H7 (cell line): ENCODE data around the gene BCOR. TPM values are rescaled to one million over a fixed set of nuclear protein-coding genes. Genes with fewer than 3 reads are reported as not detected.

ENCODE experiments used
- DNase-seq: peaks from one replicate; pipeline ENCODE4 v3.0.0; 2012
- H3K27me3 ChIP-seq: 2 replicates; pipeline ENCODE4 v1.6.0; 2011; ENCODE audit warnings: mild to moderate bottlenecking, low read length; ENCODE audit not compliant: control insufficient read depth, insufficient read depth
- H3K36me3 ChIP-seq: replicated peaks from 2 replicates; pipeline ENCODE4 v1.5.1; 2011; ENCODE audit warnings: low read length; ENCODE audit not compliant: control insufficient read depth, insufficient read depth
- H3K4me3 ChIP-seq: 2 replicates; pipeline ENCODE4 v1.5.1; 2011; ENCODE audit warnings: low read depth, mild to moderate bottlenecking, control low read depth, low read length, moderate library complexity; ENCODE audit not compliant: insufficient read depth
- total RNA-seq: library from RNA; depleted of rRNA; stranded (reverse); fragments of >200 nt; shearing (Covaris generic); gene quantifications from 2 replicates; pipeline ENCODE4 v1.2.3, GENCODE V29; 2014

The BCOR gene
- total RNA-seq, 1 experiment from 2014 or later = 32.5 TPM

DNA sequence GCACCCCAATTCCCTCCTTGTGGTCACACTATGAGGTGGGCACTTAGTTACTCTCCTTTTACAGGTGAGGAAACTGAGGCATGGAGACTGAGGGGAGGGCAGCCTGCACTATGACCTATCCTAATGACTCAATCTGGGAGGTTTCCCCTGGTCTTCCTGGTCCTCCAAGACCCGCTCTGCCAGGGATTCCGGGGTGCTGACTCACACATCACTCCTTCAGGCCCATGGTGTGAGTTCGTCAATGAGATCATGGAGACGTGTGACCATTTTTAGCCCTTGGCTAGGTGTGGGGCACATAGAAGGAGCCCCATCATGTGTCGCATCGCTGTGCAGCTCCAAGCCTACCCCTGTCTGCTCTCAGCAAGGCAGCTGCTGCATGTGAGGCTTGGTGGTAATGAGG lies 32.4 kb upstream of the BCOR start:
- no peak overlapping the region for H3K4me3 ChIP-seq
- H3K27me3 ChIP-seq = no peaks in the 10 kb centered on the region
- no peak for DNase-seq
- no peaks in the 10 kb centered on the region for H3K36me3 ChIP-seq

- Histone ChIP-seq H3K27me3 (no peaks in the 10 kb centered on the region), H3K4me3 (no peak overlapping the region), H3K36me3 (no peaks in the 10 kb centered on the region)
- no peak for DNase-seq
These were observed 29.3 kb upstream of the BCOR start for GRCh38 chrX:40127052-40127451.

DNA sequence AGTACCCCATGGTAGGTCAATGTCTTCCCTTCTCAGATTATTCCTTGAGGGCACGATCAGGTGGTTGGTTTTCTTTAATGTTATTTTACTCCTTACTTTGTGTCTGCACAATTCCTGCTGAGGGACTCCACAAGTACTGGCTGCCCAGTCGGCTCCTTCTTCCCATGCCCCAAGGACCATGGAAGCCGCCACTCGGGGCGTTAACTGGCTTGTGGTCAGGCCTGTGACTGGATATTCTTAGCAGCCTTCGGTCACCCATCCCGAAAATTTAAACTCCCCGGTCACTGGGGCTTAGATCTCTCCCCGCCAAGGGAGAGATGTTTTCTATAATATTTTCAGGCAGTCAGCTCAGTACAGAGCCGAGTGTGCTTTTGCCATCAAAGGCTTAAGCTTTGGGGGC lies 24.7 kb upstream of the BCOR start:
- H3K4me3 ChIP-seq = no peak overlapping the region
- no peak for DNase-seq
- no peaks in the 10 kb centered on the region; the same call in 1 of the 2 replicates for H3K27me3 ChIP-seq
- no peaks in the 10 kb centered on the region for H3K36me3 ChIP-seq

- Histone ChIP-seq H3K36me3 (no peaks in the 10 kb centered on the region), H3K27me3 (no peaks in the 10 kb centered on the region; the same call in 1 of the 2 replicates), H3K4me3 (no peak overlapping the region)
- DNase-seq = no peak
These were observed 23.9 kb upstream of the BCOR start for GRCh38 chrX:40121618-40122017.

DNA sequence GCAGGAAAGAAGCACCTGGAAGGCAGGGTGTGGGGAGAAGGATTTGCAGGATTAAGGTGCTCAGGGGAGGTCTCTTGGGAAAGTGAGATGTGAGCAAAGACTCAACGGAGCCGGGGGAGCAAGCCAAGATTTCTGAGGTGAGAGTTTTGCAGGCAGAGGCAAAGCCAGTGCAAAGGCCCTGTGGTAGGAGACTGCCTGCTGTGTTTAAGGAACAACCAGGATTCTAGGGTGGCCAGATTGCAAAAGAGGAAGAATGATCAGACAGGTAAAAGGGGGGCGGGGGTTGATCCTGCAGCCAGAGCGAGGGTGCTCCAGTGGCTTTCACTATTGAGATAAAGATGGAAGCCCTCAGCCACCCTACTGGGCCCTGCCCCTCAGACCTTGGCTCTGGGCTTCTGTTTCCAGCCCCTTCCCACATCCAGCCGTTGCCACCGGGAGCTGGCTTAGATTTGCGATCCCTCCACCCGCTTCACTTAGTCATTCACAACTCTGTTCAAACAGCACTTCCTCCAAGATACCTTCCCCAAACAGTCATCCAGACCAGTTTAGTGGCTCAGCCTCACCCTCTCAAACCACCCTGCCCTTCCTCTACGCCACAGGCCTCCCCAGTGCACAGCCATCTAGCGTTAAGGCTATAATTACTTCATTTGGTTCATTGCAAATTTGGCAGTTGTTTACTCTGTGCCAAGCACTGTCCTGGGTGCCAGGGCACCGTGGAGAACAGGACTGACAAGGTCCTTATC lies 23.3 kb upstream of the BCOR start:
- no peaks in the 10 kb centered on the region; the same call in 1 of the 2 replicates for H3K27me3 ChIP-seq
- no peaks in the 10 kb centered on the region for H3K36me3 ChIP-seq
- no peak for DNase-seq
- no peak overlapping the region for H3K4me3 ChIP-seq

- no peaks in the 10 kb centered on the region for H3K36me3 ChIP-seq
- no peak for DNase-seq
- H3K4me3 ChIP-seq = no peak overlapping the region
- H3K27me3 ChIP-seq = no peaks in the 10 kb centered on the region; the same call in 1 of the 2 replicates
These were observed 20.0 kb upstream of the BCOR start for GRCh38 chrX:40117715-40118285.

- H3K27me3 ChIP-seq = no peaks in the 10 kb centered on the region; the same call in 1 of the 2 replicates
- DNase-seq = no peak
- H3K36me3 ChIP-seq = no peaks in the 10 kb centered on the region
- no peak overlapping the region for H3K4me3 ChIP-seq
These were observed 19.2 kb upstream of the BCOR start for GRCh38 chrX:40116925-40117324.

DNA sequence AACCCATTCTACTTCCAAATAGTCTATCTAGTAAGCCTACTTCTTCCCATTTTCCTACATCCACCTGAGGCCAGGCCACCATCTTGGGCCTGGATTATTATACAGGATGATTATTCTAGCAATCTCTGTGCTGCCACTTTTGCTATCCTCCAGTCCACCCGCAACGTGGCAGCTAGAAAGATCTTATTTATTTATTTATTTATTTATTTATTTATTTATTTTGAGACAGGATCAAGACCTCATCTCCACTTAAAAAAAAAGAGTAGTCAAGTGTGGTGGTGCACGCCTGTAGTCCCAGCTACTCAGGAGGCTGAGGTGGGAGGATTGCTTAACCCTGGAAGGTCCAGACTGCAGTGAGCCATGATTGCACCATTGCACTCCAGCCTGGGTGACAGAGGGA lies 15.2 kb upstream of the BCOR start:
- no peak for DNase-seq

GRCh38 chrX:40111868-40112267 lies 14.1 kb upstream of the BCOR start:
- no peak overlapping the region for H3K4me3 ChIP-seq
- DNase-seq = no peak
- H3K36me3 ChIP-seq = no peaks in the 10 kb centered on the region
- H3K27me3 ChIP-seq = peaks cover 22% of the 10 kb centered on the region

More for the DNA sequence above, 15.2 kb upstream of the BCOR start:
- no peak overlapping the region for H3K4me3 ChIP-seq
- no peaks in the 10 kb centered on the region for H3K36me3 ChIP-seq
- peaks cover 14% of the 10 kb centered on the region for H3K27me3 ChIP-seq

- DNase-seq = peak; percentile 88
- H3K4me3 ChIP-seq = peak overlapping the region; percentile 54
- H3K36me3 ChIP-seq = no peaks in the 10 kb centered on the region
- peaks cover 32% of the 10 kb centered on the region for H3K27me3 ChIP-seq
These were observed 11.7 kb upstream of the BCOR start for GRCh38 chrX:40109288-40110008.

DNA sequence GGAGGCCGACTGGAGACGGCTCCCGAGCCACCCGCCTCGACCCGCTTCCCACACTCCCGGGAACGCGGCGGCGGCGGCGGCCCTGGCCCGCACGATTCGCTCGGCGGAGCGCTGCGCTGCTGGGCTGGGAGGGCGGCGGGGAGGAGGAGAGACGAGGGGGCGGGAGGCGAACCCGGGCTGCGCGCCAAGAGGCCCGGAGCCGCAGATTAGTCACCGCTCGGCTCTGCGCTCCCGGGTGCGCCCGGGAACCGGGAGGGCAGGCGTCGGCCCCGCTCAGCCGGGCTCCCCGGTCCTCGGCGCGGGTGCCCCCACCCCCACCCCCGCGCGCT lies 11.2 kb upstream of the BCOR start:
- Histone ChIP-seq H3K27me3 (peaks cover 38% of the 10 kb centered on the region), H3K4me3 (peak overlapping the region; percentile 54), H3K36me3 (no peaks in the 10 kb centered on the region)
- peak; percentile 93 for DNase-seq

GRCh38 chrX:40108162-40108958 lies 10.6 kb upstream of the BCOR start:
- DNase-seq = peak; percentile 86
- Histone ChIP-seq H3K27me3 (peaks cover 43% of the 10 kb centered on the region), H3K4me3 (peak overlapping the region; percentile 54)

DNA sequence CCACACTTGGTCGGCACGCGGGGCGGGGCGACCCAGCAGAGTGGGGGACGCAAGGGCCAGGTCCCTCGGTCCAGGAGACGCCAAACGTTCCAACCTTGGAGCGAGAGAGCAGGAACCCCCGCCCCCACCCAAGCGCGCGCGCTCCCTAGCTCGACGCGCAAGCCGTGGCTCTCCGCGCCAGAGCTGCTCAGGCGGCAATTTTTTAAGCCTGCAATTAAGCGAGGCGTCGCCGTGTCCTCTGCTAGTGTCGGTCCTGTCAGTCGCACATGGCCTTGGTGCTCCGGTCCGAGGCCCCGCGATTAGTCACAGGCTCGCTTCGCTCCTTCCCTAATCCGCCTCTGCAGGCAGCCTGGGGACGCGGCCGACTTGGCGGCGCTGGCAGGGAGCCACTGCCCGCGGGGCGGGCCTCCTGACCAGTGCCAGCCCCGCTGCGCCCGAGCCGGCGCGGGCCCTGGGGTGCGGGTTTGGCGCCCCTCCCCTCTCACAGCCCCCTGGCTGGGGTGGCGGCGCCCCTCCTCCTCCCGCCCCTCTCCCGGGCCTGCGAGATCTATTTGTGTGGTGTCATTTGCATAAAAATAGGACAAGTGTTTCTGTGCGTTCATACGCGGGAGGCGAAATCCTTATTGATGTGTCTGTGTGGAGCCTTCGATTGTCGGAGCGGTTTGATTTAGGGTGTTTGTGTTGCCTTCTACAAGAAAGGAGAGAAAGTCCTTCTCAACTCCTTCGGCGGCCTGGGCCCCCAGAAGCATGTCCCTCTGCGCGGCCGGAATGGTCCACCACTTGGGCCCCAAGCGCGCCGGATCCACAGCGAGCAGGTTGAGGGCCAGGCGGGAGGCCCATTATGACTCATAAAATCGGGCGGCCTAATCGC lies 9.8 kb upstream of the BCOR start:
- Histone ChIP-seq H3K36me3 (no peaks in the 10 kb centered on the region), H3K27me3 (peaks cover 52% of the 10 kb centered on the region), H3K4me3 (peak overlapping the region; percentile 54)
- DNase-seq = peak; percentile 83

More at GRCh38 chrX:40108162-40108958, 10.6 kb upstream of the BCOR start:
- no peaks in the 10 kb centered on the region for H3K36me3 ChIP-seq
